CD4-positive, alpha-beta T cell (primary cell): ENCODE measurements around the gene OR3A2. TPM values are rescaled to one million over a fixed set of nuclear protein-coding genes. Genes with fewer than 3 reads are reported as not detected.

Source experiments
- ATAC-seq: fragments of 200-7000 bp; cut with Tn5 transposase; one replicate; pipeline ENCODE4 v1.10.0; 2022; ENCODE audit warnings: mild to moderate bottlenecking; ENCODE audit not compliant: poor library complexity
- CTCF ChIA-PET: fragments of 350-600 bp; sonication (Branson Sonifier 250); formaldehyde crosslinking; loops from one replicate; lab custom pipeline; 2021; ENCODE audit warnings: antibody characterized with exemption, inconsistent platforms; lab: Charles Lee
- POLR2A ChIA-PET: fragments of 350-600 bp; sonication (Branson Sonifier 250); formaldehyde crosslinking; loops from one replicate; lab custom pipeline; 2021; ENCODE audit warnings: antibody characterized with exemption, inconsistent platforms; lab: Charles Lee
- DNase-seq, 14 experiments: peaks; one replicate each; pipeline ENCODE4 v3.0.0-alpha.2; 2013 to 2020; ENCODE audit warnings: mixed read lengths in 2 of 14
- H3K27ac ChIP-seq, 2 donors: one replicate each; pipeline versions ENCODE4 v1.5.1 to v1.7.0; 2013; ENCODE audit warnings: low read length in 2 of 2, low read depth in 1 of 2, mild to moderate bottlenecking in 1 of 2
- H3K27me3 ChIP-seq, 2 experiments: 1 replicate in 1 of 2; 2 replicates in 1 of 2; pipeline versions ENCODE4 v1.6.1 to v1.7.0; 2013; ENCODE audit warnings: low read length in 2 of 2, control low read depth in 1 of 2, mild to moderate bottlenecking in 1 of 2, moderate library complexity in 1 of 2; ENCODE audit not compliant: insufficient read depth in 2 of 2, control insufficient read depth in 1 of 2
- H3K36me3 ChIP-seq: one replicate; pipeline ENCODE4 v1.6.1; 2013; ENCODE audit warnings: low read length, control low read depth; ENCODE audit not compliant: insufficient read depth
- H3K4me1 ChIP-seq: one replicate; pipeline ENCODE4 v1.6.1; 2013; ENCODE audit warnings: low read length, control low read depth; ENCODE audit not compliant: insufficient read depth
- H3K4me3 ChIP-seq: one replicate; pipeline ENCODE4 v1.5.1; 2013; ENCODE audit warnings: mild to moderate bottlenecking, low read length, moderate library complexity
- H3K9me3 ChIP-seq, 2 experiments: 1 replicate in 1 of 2; 2 replicates in 1 of 2; pipeline versions ENCODE4 v1.6.1 to v1.7.0; 2013; ENCODE audit warnings: low read length in 2 of 2, mild to moderate bottlenecking in 2 of 2, control low read depth in 1 of 2, moderate library complexity in 1 of 2; ENCODE audit not compliant: control insufficient read depth in 1 of 2, insufficient read depth in 1 of 2
- H3K27ac Mint-ChIP-seq: one replicate; pipeline ENCODE4 v1.8.0; 2020; ENCODE audit warnings: mixed read lengths
- H3K27me3 Mint-ChIP-seq: one replicate; pipeline ENCODE4 v1.8.0; 2021; ENCODE audit warnings: mixed read lengths
- H3K36me3 Mint-ChIP-seq: one replicate; pipeline ENCODE4 v1.8.0; 2021; ENCODE audit warnings: low read depth, mixed read lengths
- H3K4me1 Mint-ChIP-seq: one replicate; pipeline ENCODE4 v1.8.0; 2021; ENCODE audit warnings: low read depth, mixed read lengths
- H3K4me3 Mint-ChIP-seq: one replicate; pipeline ENCODE4 v1.8.0; 2020; ENCODE audit warnings: mild to moderate bottlenecking, mixed read lengths
- H3K9me3 Mint-ChIP-seq: one replicate; pipeline ENCODE4 v1.8.0; 2020; ENCODE audit warnings: mixed read lengths
- CTCF ChIP-seq: fragments of 200-600 bp; IDR thresholded peaks from one replicate; pipeline ENCODE4 v1.8.0; 2022; ENCODE audit warnings: antibody characterized with exemption, mild to moderate bottlenecking
- intact Hi-C, 2 experiments: fragments of 100-400 bp; cut with DNase I in 1 of 2; cut with micrococcal nuclease in 1 of 2; formaldehyde crosslinking; loops; one replicate each; pipeline versions ENCODE4 v1.15.1 to v1.9.0; 2023 to 2025; cut with DNase I, micrococcal nuclease
- total RNA-seq, 174 experiments: library from RNA in 2 of 174; stranded (reverse) in 2 of 174; gene quantifications; one replicate each; pipeline ENCODE4 v1.2.3 and lab custom pipeline; 2021 to 2026

OR3A2 gene
- total RNA-seq, 2 experiments from 2014 or later = 0.55 to 1.3 TPM

GRCh38 chr17:3335876-3336275 lies 50.2 kb downstream of the OR3A2 start:
- ATAC-seq (no peak), DNase-seq (no peak)
- Histone ChIP-seq H3K27me3 (no peaks in the 10 kb centered on the region), H3K4me1 (no peaks in the 10 kb centered on the region), H3K4me3 (no peak overlapping the region), H3K27ac (no peak overlapping the region), H3K36me3 (no peaks in the 10 kb centered on the region), H3K9me3 (no peaks in the 10 kb centered on the region)
- Mint-ChIP-seq H3K9me3 (peaks cover 5% of the 10 kb centered on the region), H3K4me1 (no peaks in the 10 kb centered on the region), H3K36me3 (no peaks in the 10 kb centered on the region), H3K4me3 (no peak overlapping the region), H3K27me3 (peaks cover 20% of the 10 kb centered on the region), H3K27ac (no peak overlapping the region)
- ChIA-PET CTCF (no interaction called here), POLR2A (no interaction called here)
- no peak for TF ChIP-seq CTCF
- intact Hi-C loops = no loop called here

- ChIA-PET CTCF (no interaction called here), POLR2A (no interaction called here)
- TF ChIP-seq CTCF = no peak
- no peaks in the 10 kb centered on the region for H3K4me1 ChIP-seq
- no peak overlapping the region for H3K27ac ChIP-seq
- H3K27me3 Mint-ChIP-seq = no peaks in the 10 kb centered on the region
- no peaks in the 10 kb centered on the region for H3K36me3 Mint-ChIP-seq
- intact Hi-C loops = no loop called here
- no peaks in the 10 kb centered on the region for H3K4me1 Mint-ChIP-seq
- no peaks in the 10 kb centered on the region for H3K9me3 ChIP-seq
- H3K27ac Mint-ChIP-seq = no peak overlapping the region
- H3K4me3 Mint-ChIP-seq = no peak overlapping the region
- DNase-seq (no peak), ATAC-seq (no peak)
- no peak overlapping the region for H3K4me3 ChIP-seq
- H3K27me3 ChIP-seq = no peaks in the 10 kb centered on the region
- H3K36me3 ChIP-seq = no peaks in the 10 kb centered on the region
- no peaks in the 10 kb centered on the region for H3K9me3 Mint-ChIP-seq
Measured at GRCh38 chr17:3318336-3318735, 67.8 kb downstream of the OR3A2 start.

- Histone ChIP-seq H3K4me1 (no peaks in the 10 kb centered on the region), H3K9me3 (no peaks in the 10 kb centered on the region), H3K36me3 (no peaks in the 10 kb centered on the region), H3K4me3 (no peak overlapping the region), H3K27ac (no peak overlapping the region), H3K27me3 (no peaks in the 10 kb centered on the region)
- DNase-seq (no peak), ATAC-seq (no peak)
- Mint-ChIP-seq H3K27ac (no peak overlapping the region), H3K4me1 (no peaks in the 10 kb centered on the region), H3K9me3 (no peaks in the 10 kb centered on the region), H3K4me3 (no peak overlapping the region), H3K27me3 (no peaks in the 10 kb centered on the region), H3K36me3 (no peaks in the 10 kb centered on the region)
- ChIA-PET POLR2A (no interaction called here), CTCF (no interaction called here)
- TF ChIP-seq CTCF = no peak
- intact Hi-C loops = no loop called here
Measured at GRCh38 chr17:3316836-3317235, 69.3 kb downstream of the OR3A2 start.
